CD1c-positive myeloid dendritic cell (primary cell): ENCODE results near the gene GTF3C1.
"Not testable (repeated sequence)": the region's sequence is repeated elsewhere in the genome, so short reads cannot be mapped to it uniquely, and the experiment has no call there.

ENCODE experiments used
- DNase-seq: peaks from one replicate; pipeline ENCODE4 v3.0.0-alpha.2; 2016; ENCODE audit errors: extremely low spot score

The GTF3C1 gene

GRCh38 chr16:27549746-27550581 is at the start of gene GTF3C1, which contains the start of gene KATNIP:
TSS of gene GTF3C1 (minus strand) at chr16:27549913. CDS start at chr16:27549890, 23 bp downstream.
TSS of gene KATNIP (plus strand) at chr16:27550144. CDS start at chr16:27550171, 27 bp downstream.
- DNase-seq: peak; percentile 100

GRCh38 chr16:27598931-27599565 is 49.3 kb upstream of the GTF3C1 start:
- no peak for DNase-seq

GRCh38 chr16:27598220-27598619 is 48.5 kb upstream of the GTF3C1 start:
- DNase-seq: no peak

- no peak for DNase-seq
Measured at GRCh38 chr16:27597361-27597760, 47.6 kb upstream of the GTF3C1 start.

GRCh38 chr16:27596411-27596810 is 46.7 kb upstream of the GTF3C1 start:
- no peak for DNase-seq

GRCh38 chr16:27595993-27596392 is 46.3 kb upstream of the GTF3C1 start:
- no peak for DNase-seq

GRCh38 chr16:27595475-27595874 is 45.8 kb upstream of the GTF3C1 start:
- no peak for DNase-seq

GRCh38 chr16:27591837-27592236 is 42.1 kb upstream of the GTF3C1 start:
- no peak for DNase-seq

GRCh38 chr16:27588057-27588456 is 38.3 kb upstream of the GTF3C1 start:
- no peak for DNase-seq

GRCh38 chr16:27586711-27587110 is 37.0 kb upstream of the GTF3C1 start:
- DNase-seq: no peak

- DNase-seq: no peak
Measured at GRCh38 chr16:27585200-27585599, 35.5 kb upstream of the GTF3C1 start.

- DNase-seq: no peak
Measured at GRCh38 chr16:27583634-27584033, 33.9 kb upstream of the GTF3C1 start.

GRCh38 chr16:27582883-27583282 is 33.2 kb upstream of the GTF3C1 start:
- no peak for DNase-seq

- DNase-seq: no peak
Measured at GRCh38 chr16:27579087-27579980, 29.6 kb upstream of the GTF3C1 start.

- DNase-seq: no peak
Measured at GRCh38 chr16:27576729-27577128, 27.0 kb upstream of the GTF3C1 start.

GRCh38 chr16:27572711-27573110 is 23.0 kb upstream of the GTF3C1 start:
- no peak for DNase-seq

GRCh38 chr16:27571433-27572326 is 22.0 kb upstream of the GTF3C1 start:
- DNase-seq: no peak

GRCh38 chr16:27570986-27571385 is 21.3 kb upstream of the GTF3C1 start:
- not testable (repeated sequence) for DNase-seq

GRCh38 chr16:27568077-27568476 is 18.4 kb upstream of the GTF3C1 start:
- no peak for DNase-seq

- DNase-seq: peak; percentile 11
Measured at GRCh38 chr16:27566417-27566816, 16.7 kb upstream of the GTF3C1 start.

- DNase-seq: no peak
Measured at GRCh38 chr16:27564224-27564623, 14.5 kb upstream of the GTF3C1 start.
